NCI-H187 (cell line): Measurements from ENCODE around the gene RND2.
A peak's percentile ranks its signal among the peaks of the same experiment; 100 is the strongest.

Source experiments
- DNase-seq, 2 experiments: peaks; one replicate each; lab custom pipeline; 2025; lab: John Stamatoyannopoulos, UW

The RND2 gene

GRCh38 chr17:43006639-43007551 lies 18.1 kb upstream of the RND2 start, which contains the start of gene IFI35:
IFI35 (plus strand) TSS chr17:43006784; CDS start chr17:43006948, 164 bp downstream.
- no peak for DNase-seq

DNA sequence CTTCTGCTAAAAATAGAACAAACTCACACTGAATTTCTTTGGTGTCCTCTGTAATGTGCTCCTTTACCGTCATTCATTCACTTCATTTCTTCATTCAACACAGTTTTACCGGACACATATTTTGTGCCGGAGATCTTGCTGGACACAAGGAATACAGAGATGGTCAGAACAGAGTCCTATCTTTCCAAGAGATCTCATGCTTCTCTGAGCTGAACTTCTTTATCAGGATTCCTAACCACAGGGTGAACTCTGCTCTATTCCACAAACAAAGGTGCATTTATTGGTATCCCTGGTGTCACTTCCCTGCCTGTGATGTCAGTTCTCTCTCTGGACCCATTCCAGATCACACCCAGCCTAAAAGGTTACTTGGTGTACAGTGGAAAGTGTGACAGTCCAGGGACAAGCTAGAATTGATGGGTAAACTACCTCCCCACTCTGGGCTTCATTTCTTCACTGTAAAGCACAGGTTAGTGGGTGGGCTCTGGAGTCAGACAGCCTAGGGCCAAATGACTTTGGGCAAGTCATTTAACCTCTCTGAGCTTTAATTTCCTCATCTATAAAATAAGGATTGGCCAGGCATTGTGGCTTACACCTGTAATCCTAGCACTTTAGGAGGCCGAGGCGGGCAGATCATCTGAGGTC lies 14.2 kb upstream of the RND2 start:
- no peak for DNase-seq

DNA sequence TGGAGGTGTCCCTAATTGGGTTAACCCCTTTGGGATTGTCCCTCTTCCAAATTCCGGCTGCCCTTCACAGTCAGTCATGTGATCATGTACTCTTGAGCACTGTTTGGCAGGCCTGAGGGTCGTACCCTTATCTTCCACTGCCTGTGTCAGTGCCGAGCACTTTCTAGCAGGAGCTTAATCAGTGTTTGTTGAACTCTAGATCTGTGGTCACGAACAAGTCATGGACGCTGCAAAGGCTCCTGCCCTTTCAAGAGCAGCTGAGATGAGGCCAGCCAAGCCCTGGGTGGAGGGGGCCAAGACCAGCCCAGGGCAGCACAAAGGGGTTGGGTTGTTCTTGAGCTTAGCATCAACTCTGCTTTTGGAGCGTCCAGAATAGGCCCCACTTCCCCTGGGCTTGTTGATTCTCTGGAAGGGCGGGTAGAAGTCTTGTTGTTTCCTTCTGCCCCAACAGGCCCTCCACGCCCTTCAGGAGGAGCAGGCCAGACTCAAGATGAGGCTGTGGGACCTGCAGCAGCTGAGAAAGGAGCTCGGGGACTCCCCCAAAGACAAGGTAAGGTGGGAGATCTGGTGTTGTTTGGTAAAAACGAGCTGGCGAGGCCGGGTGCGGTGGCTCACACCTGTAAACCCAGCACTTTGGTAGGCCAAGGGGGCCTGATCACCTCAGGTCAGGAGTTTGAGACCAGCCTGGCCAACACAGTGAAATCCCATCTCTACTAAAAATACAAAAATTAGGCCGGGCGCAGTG lies 13.1 kb upstream of the RND2 start:
- no peak for DNase-seq

DNA sequence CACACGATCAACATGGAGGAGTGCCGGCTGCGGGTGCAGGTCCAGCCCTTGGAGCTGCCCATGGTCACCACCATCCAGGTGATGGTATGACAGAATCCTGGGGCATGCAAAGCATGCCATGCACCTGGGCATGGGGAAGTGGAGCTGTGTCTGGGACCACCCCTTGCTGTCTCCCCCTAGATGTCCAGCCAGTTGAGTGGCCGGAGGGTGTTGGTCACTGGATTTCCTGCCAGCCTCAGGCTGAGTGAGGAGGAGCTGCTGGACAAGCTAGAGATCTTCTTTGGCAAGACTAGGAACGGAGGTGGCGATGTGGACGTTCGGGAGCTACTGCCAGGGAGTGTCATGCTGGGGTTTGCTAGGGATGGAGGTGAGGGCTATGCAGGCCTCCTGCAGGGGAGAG lies 11.7 kb upstream of the RND2 start:
- no peak for DNase-seq

DNA sequence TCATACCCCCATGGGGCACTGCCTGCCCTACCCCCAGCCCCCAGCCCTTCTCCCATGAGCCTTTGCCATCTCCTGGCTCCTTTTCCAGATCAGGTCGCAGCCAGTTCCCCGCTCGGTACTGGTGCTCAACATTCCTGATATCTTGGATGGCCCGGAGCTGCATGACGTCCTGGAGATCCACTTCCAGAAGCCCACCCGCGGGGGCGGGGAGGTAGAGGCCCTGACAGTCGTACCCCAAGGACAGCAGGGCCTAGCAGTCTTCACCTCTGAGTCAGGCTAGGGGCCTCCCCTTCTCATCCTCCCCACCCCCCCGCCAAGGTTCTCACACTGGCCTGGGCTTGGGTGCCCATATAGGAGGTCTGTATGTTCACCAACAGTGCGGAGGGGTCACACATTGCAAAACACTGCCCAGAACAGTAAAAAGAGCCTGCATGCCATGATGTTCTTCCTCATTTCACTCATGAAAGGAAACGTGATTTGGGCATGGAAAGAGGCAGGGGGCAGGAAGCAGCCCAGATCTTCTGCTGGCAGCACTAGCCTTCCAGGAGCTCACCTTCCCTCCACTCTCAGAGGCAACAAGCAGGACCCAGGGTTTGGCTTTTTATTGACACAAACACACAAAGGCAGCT lies 10.9 kb upstream of the RND2 start:
- DNase-seq = no peak

DNA sequence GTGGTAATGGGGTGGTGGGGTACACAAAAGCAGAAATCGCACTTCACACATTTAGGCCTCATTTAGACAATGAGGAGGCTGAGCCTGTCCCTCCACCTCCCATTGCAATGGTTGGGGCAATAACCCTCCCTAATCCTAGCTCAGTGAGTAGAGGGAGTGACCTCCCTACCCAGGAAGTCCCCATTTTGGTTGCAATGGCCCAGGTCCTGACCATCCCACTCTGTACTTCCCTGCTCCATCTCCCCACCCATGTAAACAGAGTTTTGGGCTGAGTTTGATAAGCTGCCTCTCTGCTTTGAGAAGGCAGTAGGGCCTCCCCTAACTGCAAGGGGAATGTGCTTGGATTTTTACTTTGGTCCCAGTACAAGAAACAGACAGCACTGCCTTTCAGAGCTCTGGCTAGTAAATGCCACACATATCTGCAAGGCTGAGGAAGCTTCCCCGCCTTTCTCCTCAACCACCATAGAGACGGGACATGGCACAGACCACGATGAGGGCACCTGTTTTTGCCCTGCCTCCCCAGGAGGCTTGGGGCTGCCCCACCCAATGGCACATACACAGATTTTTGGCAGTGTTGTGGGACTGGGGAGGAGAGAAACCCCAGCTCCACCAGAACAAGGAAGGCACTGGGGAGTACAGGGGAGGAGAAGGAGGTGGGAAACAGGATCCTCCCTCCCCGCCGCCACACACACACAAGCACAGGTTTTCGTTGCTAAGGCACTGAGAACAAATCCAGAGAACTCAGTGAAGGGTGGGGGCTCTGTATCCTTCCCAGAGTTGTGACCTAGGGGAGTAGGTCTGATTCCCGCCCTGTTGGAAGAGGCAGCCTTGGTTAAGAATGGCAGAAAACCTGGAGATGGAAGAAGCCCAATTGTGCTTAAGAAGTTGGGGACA lies 10.1 kb upstream of the RND2 start:
- no peak for DNase-seq

GRCh38 chr17:43015579-43015978 lies 9.5 kb upstream of the RND2 start:
- no peak for DNase-seq

DNA sequence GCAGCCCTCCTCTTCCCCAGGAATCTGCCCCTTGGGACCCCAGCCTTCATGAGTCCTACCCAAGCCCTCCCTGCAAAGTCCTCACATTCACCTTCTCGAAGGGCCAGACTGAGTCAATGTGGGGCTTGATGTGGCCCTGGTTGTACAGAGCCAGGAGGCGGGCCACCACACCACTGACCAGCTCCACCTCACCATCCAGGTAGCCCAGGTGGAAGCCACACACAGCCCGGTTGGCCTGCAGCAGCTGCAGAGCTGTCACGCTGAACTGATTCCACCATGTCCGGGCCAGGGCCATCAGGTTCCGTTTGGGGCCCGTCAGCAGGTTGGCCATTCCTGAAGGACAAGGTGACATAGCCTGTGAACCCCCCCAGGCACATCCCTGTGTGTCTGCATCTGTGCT lies 8.8 kb upstream of the RND2 start:
- no peak for DNase-seq

DNA sequence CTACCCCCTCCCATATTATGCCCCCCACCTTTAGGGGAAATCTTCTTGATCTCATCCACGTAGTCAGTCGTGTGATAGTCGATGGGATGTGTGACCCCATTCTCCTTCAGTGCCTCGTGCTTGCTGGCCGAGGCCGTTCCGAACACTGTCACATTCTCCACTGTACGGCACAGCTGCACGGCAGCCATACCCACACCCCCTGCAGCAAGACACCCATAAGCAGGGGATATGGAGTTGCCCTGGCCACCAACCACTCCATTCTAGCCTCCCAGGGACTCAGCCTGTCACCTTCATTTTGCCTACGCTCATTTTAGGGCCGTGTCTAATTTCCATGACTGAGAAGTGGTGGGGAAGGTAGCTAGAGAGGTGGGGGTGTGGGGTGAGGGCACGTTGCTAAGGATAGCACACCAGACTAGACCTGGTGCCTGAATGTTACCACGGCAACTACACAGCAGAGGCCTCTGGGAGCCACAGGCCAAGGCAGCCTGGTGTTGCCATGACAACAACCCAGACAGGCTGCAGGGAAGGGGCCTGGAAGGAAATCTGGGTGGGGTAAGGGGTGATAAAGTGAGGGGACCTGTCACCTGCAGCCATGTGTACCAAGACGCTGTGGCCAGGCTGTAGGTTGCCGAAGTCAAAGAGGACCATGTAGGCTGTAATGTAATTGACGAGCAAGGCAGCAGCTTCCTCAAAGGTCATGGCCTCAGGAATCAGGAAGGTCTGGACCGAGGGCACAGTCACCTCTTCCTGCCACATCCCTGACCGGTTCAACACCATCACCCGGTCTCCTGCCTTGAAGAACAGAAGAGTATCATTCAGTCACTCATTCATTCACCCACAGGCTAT lies 6.8 kb upstream of the RND2 start:
- DNase-seq = no peak

GRCh38 chr17:43018932-43019331 lies 6.1 kb upstream of the RND2 start:
- DNase-seq = no peak

- no peak for DNase-seq
Measured at GRCh38 chr17:43019418-43019817, 5.6 kb upstream of the RND2 start.

DNA sequence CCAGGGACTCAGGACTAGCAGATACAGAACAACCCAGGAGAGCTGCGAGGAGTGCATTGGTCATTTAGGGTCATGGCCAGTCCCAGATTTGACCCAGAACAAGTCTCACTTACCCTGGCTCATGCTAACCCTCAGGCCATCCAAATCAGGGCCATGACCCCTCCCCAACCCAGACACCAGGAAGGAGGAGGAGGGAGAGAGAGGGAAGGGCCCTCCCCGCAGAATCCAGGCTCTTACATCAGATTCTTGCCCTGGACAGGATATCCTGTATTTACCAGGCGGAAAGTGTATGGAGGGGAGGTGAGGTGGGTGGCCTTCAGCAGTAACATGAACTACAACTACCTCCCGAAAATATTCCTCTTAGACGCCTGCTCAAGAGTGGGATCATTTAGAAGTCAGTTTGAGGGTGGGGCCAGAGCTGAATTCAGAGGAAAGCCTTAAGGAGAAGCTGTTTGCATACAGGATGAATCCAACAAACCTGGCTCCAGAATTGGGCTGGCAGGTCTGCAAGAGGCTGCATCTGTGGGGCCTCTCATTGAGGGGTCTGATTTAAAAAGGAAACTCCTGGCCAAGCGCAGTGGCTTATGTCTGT lies 4.9 kb upstream of the RND2 start:
- DNase-seq = no peak

DNA sequence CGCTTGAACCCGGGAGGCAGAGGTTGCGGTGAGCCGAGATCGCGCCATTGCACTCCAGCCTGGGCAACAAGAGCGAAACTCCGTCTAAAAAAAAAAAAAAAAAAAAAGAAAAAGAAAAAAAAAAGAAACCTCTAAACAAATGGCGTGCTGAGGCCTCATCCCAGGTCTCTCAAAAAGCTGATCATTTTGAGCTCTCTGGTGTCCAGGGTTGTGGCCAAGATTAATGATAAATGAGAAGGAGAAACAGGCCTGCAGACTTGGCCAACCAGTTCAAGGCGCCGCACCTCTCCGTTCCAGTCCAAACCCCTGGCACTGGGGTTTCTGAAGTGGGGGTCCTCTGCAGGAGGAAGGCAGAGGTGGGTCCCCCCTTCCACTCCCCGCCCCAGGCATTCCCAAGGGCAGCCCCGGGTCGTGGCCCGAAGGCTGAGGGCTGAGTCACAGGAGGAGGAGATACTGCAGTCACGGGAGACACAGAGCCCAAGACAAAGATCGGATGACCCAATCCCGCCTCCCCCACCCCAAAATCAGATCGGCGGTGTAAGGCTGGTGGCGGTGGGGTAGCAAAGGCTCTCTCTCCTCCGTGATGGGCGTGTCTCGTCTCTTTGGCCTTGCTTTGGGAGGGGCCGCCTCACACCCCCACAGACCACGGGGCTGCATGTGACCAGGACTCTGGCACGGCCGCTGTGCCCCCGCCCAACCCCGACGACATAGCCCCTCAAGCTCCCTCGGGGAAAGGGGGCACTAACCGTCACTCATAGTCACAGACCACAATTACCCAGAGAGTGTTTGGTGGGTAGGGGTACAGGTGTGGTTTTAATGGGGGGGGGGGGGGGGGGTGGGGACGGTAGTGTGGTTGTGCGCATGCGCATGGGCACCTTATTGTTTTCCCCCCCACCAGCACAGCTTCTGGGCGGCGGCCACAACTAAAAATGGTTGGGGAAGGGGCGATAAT lies 4.0 kb upstream of the RND2 start:
- DNase-seq = peak in 1 of 2 experiments; percentile 35

GRCh38 chr17:43021741-43022512 lies 3.1 kb upstream of the RND2 start, which contains the start of gene VAT1:
VAT1 (minus strand) TSS chr17:43022385; CDS start chr17:43022322, 63 bp downstream.
- DNase-seq = peak; percentile 43 to 73

DNA sequence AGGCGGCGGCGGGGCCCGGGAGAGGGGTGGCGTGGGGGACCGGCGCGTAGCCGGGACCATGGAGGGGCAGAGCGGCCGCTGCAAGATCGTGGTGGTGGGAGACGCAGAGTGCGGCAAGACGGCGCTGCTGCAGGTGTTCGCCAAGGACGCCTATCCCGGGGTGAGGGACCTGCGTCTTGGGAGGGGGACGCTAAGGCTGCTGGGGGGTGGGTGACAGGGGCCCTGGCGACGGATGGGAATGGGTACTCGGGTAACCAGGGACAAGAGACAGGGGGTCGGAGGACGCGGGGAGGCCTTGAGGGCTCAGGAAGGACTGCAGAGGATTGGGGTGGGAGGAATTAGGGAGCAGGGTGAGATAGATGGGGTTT lies 243 bp downstream of the RND2 start:
- no peak for DNase-seq

- no peak for DNase-seq
Measured at GRCh38 chr17:43025766-43026537, 921 bp downstream of the RND2 start.

- no peak for DNase-seq
Measured at GRCh38 chr17:43026595-43026994, 1.6 kb downstream of the RND2 start.
